PC-9 (cell line): Measurements from ENCODE around the gene ALX4. TPM values are rescaled to one million over a fixed set of nuclear protein-coding genes. Genes with fewer than 3 reads are reported as not detected.

ENCODE experiments used
- BruUV-seq: library from RNA; stranded (reverse); fragments of 400-500 nt; replicated peaks from 2 replicates; lab custom pipeline; 2021; lab: Mats Ljungman, UMichigan
- CTCF ChIA-PET: fragments of 300-600 bp; sonication (Branson Sonifier 250); formaldehyde crosslinking; loops from one replicate; lab custom pipeline; 2022; ENCODE audit warnings: antibody characterized with exemption; lab: Charles Lee
- POLR2A ChIA-PET: fragments of 300-600 bp; sonication (Branson Sonifier 250); formaldehyde crosslinking; loops from one replicate; lab custom pipeline; 2022; ENCODE audit warnings: antibody characterized with exemption; ENCODE audit not compliant: unreplicated experiment; lab: Charles Lee
- DNase-seq, 2 experiments: peaks; one replicate each; pipeline versions ENCODE4 v3.0.0 to v3.0.0-alpha.2; 2015 to 2022; ENCODE audit warnings: mixed read lengths in 1 of 2
- H2AFZ ChIP-seq: fragments of 200-600 bp; sonication (generic); 2 replicates; pipeline ENCODE4 v1.8.1; 2017; ENCODE audit warnings: antibody characterized with exemption
- H3F3A ChIP-seq: fragments of 200-600 bp; sonication (generic); 2 replicates; pipeline ENCODE4 v1.8.1; 2017; ENCODE audit warnings: antibody characterized with exemption, mild to moderate bottlenecking, low read depth; ENCODE audit not compliant: insufficient read depth
- H3K27ac ChIP-seq: fragments of 200-600 bp; sonication (generic); 2 replicates; pipeline ENCODE4 v1.6.1; 2016; ENCODE audit warnings: mixed run types
- H3K27me3 ChIP-seq: fragments of 200-600 bp; sonication (generic); 2 replicates; pipeline ENCODE4 v1.6.1; 2016; ENCODE audit warnings: low read depth, mixed run types; ENCODE audit not compliant: insufficient read depth
- H3K36me3 ChIP-seq: fragments of 200-600 bp; sonication (generic); 2 replicates; pipeline ENCODE4 v1.6.1; 2016; ENCODE audit warnings: low read depth, mixed run types
- H3K4me1 ChIP-seq: fragments of 200-600 bp; sonication (generic); replicated peaks from 2 replicates; pipeline ENCODE4 v1.6.1; 2016; ENCODE audit warnings: mixed run types; ENCODE audit not compliant: insufficient read depth
- H3K4me2 ChIP-seq: fragments of 200-600 bp; sonication (generic); 2 replicates; pipeline ENCODE4 v1.6.1; 2017; ENCODE audit warnings: mixed run types
- H3K4me3 ChIP-seq: fragments of 200-600 bp; sonication (generic); 2 replicates; pipeline ENCODE4 v1.6.1; 2016; ENCODE audit warnings: mixed run types
- H3K79me2 ChIP-seq: fragments of 200-600 bp; sonication (generic); 2 replicates; pipeline ENCODE4 v1.6.1; 2017; ENCODE audit warnings: low read depth, mixed run types
- H3K9me2 ChIP-seq: fragments of 200-600 bp; sonication (generic); 2 replicates; pipeline ENCODE4 v1.8.1; 2017; ENCODE audit warnings: mild to moderate bottlenecking; ENCODE audit not compliant: insufficient read depth
- H3K9me3 ChIP-seq: fragments of 200-600 bp; sonication (generic); 2 replicates; pipeline ENCODE4 v1.8.1; 2016; ENCODE audit warnings: low read depth; ENCODE audit not compliant: insufficient read depth
- H4K20me1 ChIP-seq: fragments of 200-600 bp; sonication (generic); 2 replicates; pipeline ENCODE4 v1.8.1; 2017; ENCODE audit not compliant: insufficient read depth
- EZH2 ChIP-seq: fragments of 200-600 bp; sonication (generic); IDR thresholded peaks from 2 replicates; pipeline ENCODE4 v1.8.0; 2017; ENCODE audit warnings: antibody characterized with exemption, low read depth
- intact Hi-C: fragments of 100-400 bp; cut with micrococcal nuclease; formaldehyde crosslinking; loops from one replicate; pipeline ENCODE4 v1.10.0; 2022; ENCODE audit not compliant: unreplicated experiment
- total RNA-seq: library from RNA; stranded (reverse); gene quantifications from 2 replicates; pipeline ENCODE4 v1.2.3, GENCODE V29; 2021
- TF ChIP-seq, protein P1 (sequence below): fragments of 200-600 bp; sonication (generic); conservative IDR thresholded peaks from 2 replicates; pipeline ENCODE4 v1.6.1; 2017; ENCODE audit warnings: mixed run types, antibody characterized with exemption, mild to moderate bottlenecking, moderate library complexity

The ALX4 gene
- total RNA-seq, 1 experiment from 2014 or later = not detected

DNA sequence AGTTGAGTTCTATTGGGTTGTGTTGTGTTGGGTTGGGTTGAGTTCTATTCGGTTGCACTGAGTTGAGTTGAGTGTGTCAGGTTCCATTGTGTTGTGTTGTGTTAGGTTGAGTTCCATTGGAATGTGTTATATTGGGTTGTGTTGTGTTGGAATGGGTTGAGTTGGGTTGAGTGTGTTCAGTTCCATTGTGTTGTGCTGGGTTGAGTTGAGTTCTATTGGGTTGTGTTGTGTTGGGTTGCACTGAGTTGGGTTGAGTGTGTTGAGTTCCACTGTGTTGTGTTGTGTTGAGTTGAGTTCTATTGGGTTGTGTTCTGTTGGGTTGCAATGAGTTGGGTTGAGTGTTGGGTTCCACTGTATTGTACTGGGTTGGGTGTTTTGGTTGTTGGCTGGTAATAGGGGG, 35.5 kb downstream of the ALX4 start:
- Histone ChIP-seq H3K27ac (no peak overlapping the region), H3K9me3 (no peaks in the 10 kb centered on the region; the same call in 1 of the 2 replicates), H3K4me3 (no peak overlapping the region), H3K27me3 (peaks cover 95% of the 10 kb centered on the region), H2AFZ (no peak overlapping the region), H3F3A (no peaks in the 10 kb centered on the region), H3K4me1 (no peaks in the 10 kb centered on the region), H3K4me2 (no peak overlapping the region), H4K20me1 (no peaks in the 10 kb centered on the region; the same call in 1 of the 2 replicates), H3K79me2 (no peaks in the 10 kb centered on the region), H3K9me2 (no peaks in the 10 kb centered on the region), H3K36me3 (no peaks in the 10 kb centered on the region)
- ChIA-PET POLR2A (interaction anchor here (0.6 kb wide), 1 partner anchor 57 kb away, joined by 3 read pairs; no protein-coding TSS in a partner anchor), CTCF (no interaction called here)
- no TSS peak for BruUV-seq
- intact Hi-C loops = no loop called here
- no peak for DNase-seq
- no peak for TF ChIP-seq EZH2
- TF ChIP-seq, protein P1, sequence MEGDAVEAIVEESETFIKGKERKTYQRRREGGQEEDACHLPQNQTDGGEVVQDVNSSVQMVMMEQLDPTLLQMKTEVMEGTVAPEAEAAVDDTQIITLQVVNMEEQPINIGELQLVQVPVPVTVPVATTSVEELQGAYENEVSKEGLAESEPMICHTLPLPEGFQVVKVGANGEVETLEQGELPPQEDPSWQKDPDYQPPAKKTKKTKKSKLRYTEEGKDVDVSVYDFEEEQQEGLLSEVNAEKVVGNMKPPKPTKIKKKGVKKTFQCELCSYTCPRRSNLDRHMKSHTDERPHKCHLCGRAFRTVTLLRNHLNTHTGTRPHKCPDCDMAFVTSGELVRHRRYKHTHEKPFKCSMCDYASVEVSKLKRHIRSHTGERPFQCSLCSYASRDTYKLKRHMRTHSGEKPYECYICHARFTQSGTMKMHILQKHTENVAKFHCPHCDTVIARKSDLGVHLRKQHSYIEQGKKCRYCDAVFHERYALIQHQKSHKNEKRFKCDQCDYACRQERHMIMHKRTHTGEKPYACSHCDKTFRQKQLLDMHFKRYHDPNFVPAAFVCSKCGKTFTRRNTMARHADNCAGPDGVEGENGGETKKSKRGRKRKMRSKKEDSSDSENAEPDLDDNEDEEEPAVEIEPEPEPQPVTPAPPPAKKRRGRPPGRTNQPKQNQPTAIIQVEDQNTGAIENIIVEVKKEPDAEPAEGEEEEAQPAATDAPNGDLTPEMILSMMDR = no peak

DNA sequence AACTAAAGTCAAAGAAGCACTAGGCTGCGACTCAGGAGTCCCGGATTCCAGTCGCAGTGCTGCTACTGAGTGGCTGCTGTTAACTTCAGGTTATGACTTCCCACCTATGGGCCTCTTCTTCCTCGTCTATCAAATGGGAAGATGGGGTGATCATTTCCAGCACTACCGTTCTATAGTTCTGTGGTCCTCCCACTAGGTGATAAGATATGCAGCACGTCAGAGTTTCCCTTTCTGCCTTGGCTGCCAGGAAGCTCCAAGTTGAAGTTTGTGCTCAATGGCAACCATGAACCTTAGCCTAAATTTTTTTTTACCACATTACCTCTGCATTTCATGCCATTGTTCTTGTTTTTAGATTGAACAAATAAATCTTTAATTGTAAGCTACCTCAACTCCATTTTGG, 38.7 kb downstream of the ALX4 start:
- ChIA-PET CTCF (no interaction called here), POLR2A (no interaction called here)
- peaks cover 94% of the 10 kb centered on the region for H3K27me3 ChIP-seq
- no peak overlapping the region for H3K4me2 ChIP-seq
- no peaks in the 10 kb centered on the region for H3K79me2 ChIP-seq
- H3K27ac ChIP-seq = no peak overlapping the region
- no peaks in the 10 kb centered on the region for H3F3A ChIP-seq
- H3K9me3 ChIP-seq = no peaks in the 10 kb centered on the region; the same call in 1 of the 2 replicates
- TF ChIP-seq EZH2 = no peak
- TF ChIP-seq, protein P1 = no peak
- no peaks in the 10 kb centered on the region; the same call in 1 of the 2 replicates for H4K20me1 ChIP-seq
- intact Hi-C loops = no loop called here
- H3K9me2 ChIP-seq = no peaks in the 10 kb centered on the region
- no peak overlapping the region for H3K4me3 ChIP-seq
- no peak for DNase-seq
- H3K4me1 ChIP-seq = no peaks in the 10 kb centered on the region
- H3K36me3 ChIP-seq = no peaks in the 10 kb centered on the region
- H2AFZ ChIP-seq = no peak overlapping the region
- BruUV-seq = no TSS peak

DNA sequence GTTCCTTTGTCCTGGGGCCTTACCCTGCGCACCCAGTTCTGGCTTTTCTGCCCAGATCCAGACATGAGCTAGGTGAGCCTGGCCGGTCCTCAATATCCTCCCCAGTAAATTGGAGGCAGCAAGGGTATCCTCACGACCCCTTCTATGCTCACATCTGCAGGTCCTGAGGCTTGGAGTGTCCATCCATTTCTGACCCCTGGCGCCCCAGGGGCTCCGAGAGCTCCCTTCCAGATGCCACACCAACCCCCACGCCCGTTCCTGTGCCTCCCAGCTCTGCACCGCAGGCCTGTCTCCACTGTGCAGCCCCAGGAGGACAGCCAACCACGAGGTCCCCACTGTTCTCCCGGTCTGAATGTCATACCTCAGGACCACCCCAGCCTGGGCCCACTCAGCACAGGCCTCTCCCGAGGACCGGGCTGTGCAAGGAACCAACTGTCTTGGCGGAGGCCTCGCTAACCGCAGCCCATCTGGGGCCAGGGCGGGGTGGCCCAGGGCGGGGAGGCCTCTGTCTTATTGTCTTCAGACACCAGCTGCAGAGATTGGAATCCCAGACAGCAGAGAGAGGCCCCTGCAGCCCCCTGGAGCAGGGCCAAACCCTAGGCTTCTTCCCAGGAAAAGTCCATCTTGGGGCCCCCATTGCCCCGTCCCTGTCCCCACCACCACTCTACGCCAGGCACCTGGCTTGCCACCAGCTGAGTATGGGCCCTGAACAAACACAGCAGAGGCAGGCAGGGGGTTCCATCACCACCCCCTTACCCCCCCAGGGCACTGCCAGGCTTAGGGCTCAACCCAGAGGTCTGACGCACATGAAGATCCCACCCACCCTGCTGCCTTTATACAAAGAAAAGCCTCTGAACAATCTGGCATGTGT, 39.3 kb downstream of the ALX4 start:
- no peak overlapping the region for H3K4me2 ChIP-seq
- H2AFZ ChIP-seq = no peak overlapping the region
- intact Hi-C loops = no loop called here
- H3K4me1 ChIP-seq = no peaks in the 10 kb centered on the region
- H3K27me3 ChIP-seq = peaks cover 94% of the 10 kb centered on the region
- no peak for DNase-seq
- H3K79me2 ChIP-seq = no peaks in the 10 kb centered on the region
- H3K4me3 ChIP-seq = no peak overlapping the region
- CTCF ChIA-PET = no interaction called here
- POLR2A ChIA-PET = no interaction called here
- H3F3A ChIP-seq = no peaks in the 10 kb centered on the region
- TF ChIP-seq, protein P1 = no peak
- TF ChIP-seq EZH2 = no peak
- H3K27ac ChIP-seq = no peak overlapping the region
- H4K20me1 ChIP-seq = no peaks in the 10 kb centered on the region; the same call in 1 of the 2 replicates
- BruUV-seq = no TSS peak
- H3K36me3 ChIP-seq = no peaks in the 10 kb centered on the region
- no peaks in the 10 kb centered on the region for H3K9me2 ChIP-seq
- no peaks in the 10 kb centered on the region; the same call in 1 of the 2 replicates for H3K9me3 ChIP-seq
